Adrenal gland (tissue), 5 donors: ENCODE results near the gene PIEZO1.

Experiments
- CTCF ChIP-seq, 6 experiments: fragments of 450-650 bp in 4 of 6; fragments of 200-600 bp in 2 of 6; sonication (generic) in 1 of 6; IDR thresholded peaks; 1 replicate in 5 of 6; 2 replicates in 1 of 6; pipeline versions ENCODE4 v1.5.1 to v1.8.0; 2016 to 2021; ENCODE audit warnings: antibody characterized with exemption in 6 of 6, mild to moderate bottlenecking in 2 of 6, moderate library complexity in 1 of 6
- POLR2A ChIP-seq, 2 donors: fragments of 450-650 bp; IDR thresholded peaks; one replicate each; pipeline ENCODE4 v1.6.1; 2017; ENCODE audit warnings: antibody characterized with exemption in 2 of 2, mild to moderate bottlenecking in 2 of 2, moderate library complexity in 1 of 2
- donor health status: DM: no; HTN: no; CAD: no.

GRCh38 chr16:88819126-88819525, 34.1 kb upstream of the PIEZO1 start:
- TF ChIP-seq CTCF (IDR thresholded peaks at IDR 0.05) (no peak), POLR2A (IDR thresholded peaks at IDR 0.05) (no peak)
